H1 (cell line): ENCODE results near the gene CAMTA1. TPM values are rescaled to one million over a fixed set of nuclear protein-coding genes. Genes with fewer than 3 reads are reported as not detected.

Experiments
- ATF3 ChIP-seq: IDR thresholded peaks from 2 replicates; pipeline ENCODE4 v1.6.1; 2011; ENCODE audit warnings: low read depth, mild to moderate bottlenecking, low read length; ENCODE audit not compliant: insufficient read depth
- CBX5 ChIP-seq: fragments of 300-800, 300-1000 bp; sonication (generic); IDR thresholded peaks from 2 replicates; pipeline ENCODE4 v1.7.1; 2016; ENCODE audit warnings: antibody characterized with exemption, low read length, low read depth
- CHD1 ChIP-seq: IDR thresholded peaks from 2 replicates; pipeline ENCODE4 v1.6.1; 2012; ENCODE audit warnings: low read depth, low read length, improper control_type of control experiment
- EZH2 ChIP-seq: fragments of 200-600 bp; sonication (generic); IDR thresholded peaks from 2 replicates; pipeline ENCODE4 v1.7.1; 2012; ENCODE audit warnings: low read depth, mild to moderate bottlenecking, moderate library complexity, low read length, inconsistent platforms; ENCODE audit not compliant: severe bottlenecking
- JUN ChIP-seq: IDR thresholded peaks from 2 replicates; pipeline ENCODE4 v1.6.1; 2011; ENCODE audit warnings: low read depth, mild to moderate bottlenecking, improper control_type of control experiment, low read length
- RNF2 ChIP-seq: fragments of 200-900, 300-1000 bp; sonication (generic); IDR thresholded peaks from 2 replicates; pipeline ENCODE4 v1.7.1; 2016; ENCODE audit warnings: borderline replicate concordance, low read depth, mild to moderate bottlenecking, antibody characterized with exemption, low read length; ENCODE audit not compliant: poor library complexity, severe bottlenecking; ENCODE audit errors: missing control alignments
- SAP30 ChIP-seq: fragments of 300-600 bp; sonication (generic); IDR thresholded peaks from 2 replicates; pipeline ENCODE4 v1.7.1; 2012; ENCODE audit warnings: low read length, moderate library complexity, mild to moderate bottlenecking, inconsistent platforms; ENCODE audit not compliant: insufficient read depth, insufficient replicate concordance
- ZNF274 ChIP-seq: IDR thresholded peaks from 2 replicates; pipeline ENCODE4 v1.7.0; 2012; ENCODE audit warnings: low read length, borderline replicate concordance; ENCODE audit errors: extremely low read depth
- polyA plus RNA-seq, 7 experiments: library from polyadenylated mRNA; depleted of rRNA in 3 of 7; stranded (reverse) in 5 of 7; unstranded in 2 of 7; fragments of >200 nt in 5 of 7; fragments of 200-250 nt in 2 of 7; gene quantifications; 1 replicate in 5 of 7; 2 replicates in 1 of 7; 4 replicates in 1 of 7; pipeline versions ENCODE4 v1.2.1 to v1.2.3, GENCODE V29; 2011 to 2013; ENCODE audit warnings: missing spikeins in 2 of 7, mixed read lengths in 2 of 7
- total RNA-seq: library from RNA; stranded (reverse); fragmentation: NEBNext Ultra II Directional; extraction: Animal tissue kit (Norgen Biotek cat#: 25700); gene quantifications from 2 replicates; pipeline ENCODE4 v1.2.1, GENCODE V29; 2021

Gene CAMTA1
- total and polyA plus RNA-seq, 2 of the 8 experiments (the other 6 are each of a cell fraction or from before 2014, with no cell fraction given): 65.0 to 119 TPM

- TF ChIP-seq ZNF274: no peak
- no peak for TF ChIP-seq SAP30
- TF ChIP-seq JUN: no peak
- TF ChIP-seq EZH2: no peak
- no peak for TF ChIP-seq RNF2
- no peak for TF ChIP-seq CHD1
- no peak for TF ChIP-seq CBX5
- TF ChIP-seq ATF3: no peak
- TF ChIP-seq, all 59 proteins: peak for 0
These were observed 726.1 kb downstream of the CAMTA1 start (continued) for GRCh38 chr1:7511381-7511780.
